NCI-H2196 treated with DMSO at 0.1 percent for 48 hours (cell line): Measurements from ENCODE around the gene BIRC5.
A peak's percentile ranks its signal among the peaks of the same experiment; 100 is the strongest.

ENCODE experiments used
- DNase-seq: peaks from one replicate; lab custom pipeline; 2025; ENCODE audit not compliant: unreplicated experiment; lab: John Stamatoyannopoulos, UW

BIRC5 gene

DNA sequence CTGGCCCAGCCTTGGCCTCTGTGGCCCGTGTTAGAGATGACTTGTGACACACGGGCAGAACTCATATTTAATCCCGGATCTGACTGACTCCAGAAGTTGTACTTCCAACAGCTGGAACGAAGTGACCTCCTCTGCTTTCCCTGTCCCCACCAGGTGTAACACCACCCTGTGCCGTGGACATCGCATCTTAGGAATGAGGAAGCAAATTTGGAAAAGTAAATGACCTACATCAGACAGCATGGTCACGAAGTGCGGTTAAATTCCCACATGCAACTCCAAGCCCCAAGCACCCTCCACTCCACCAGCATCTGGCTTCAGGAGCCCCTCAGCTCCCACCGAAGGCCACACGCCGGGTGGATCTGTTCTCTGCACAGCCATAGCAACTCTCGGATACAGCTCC lies 30.1 kb upstream of the BIRC5 start:
- DNase-seq = no peak

GRCh38 chr17:78184351-78184750 lies 29.7 kb upstream of the BIRC5 start:
- DNase-seq = no peak

- DNase-seq = no peak
Measured at GRCh38 chr17:78184868-78185267, 29.2 kb upstream of the BIRC5 start.

- no peak for DNase-seq
Measured at GRCh38 chr17:78185981-78186691, 27.9 kb upstream of the BIRC5 start.

DNA sequence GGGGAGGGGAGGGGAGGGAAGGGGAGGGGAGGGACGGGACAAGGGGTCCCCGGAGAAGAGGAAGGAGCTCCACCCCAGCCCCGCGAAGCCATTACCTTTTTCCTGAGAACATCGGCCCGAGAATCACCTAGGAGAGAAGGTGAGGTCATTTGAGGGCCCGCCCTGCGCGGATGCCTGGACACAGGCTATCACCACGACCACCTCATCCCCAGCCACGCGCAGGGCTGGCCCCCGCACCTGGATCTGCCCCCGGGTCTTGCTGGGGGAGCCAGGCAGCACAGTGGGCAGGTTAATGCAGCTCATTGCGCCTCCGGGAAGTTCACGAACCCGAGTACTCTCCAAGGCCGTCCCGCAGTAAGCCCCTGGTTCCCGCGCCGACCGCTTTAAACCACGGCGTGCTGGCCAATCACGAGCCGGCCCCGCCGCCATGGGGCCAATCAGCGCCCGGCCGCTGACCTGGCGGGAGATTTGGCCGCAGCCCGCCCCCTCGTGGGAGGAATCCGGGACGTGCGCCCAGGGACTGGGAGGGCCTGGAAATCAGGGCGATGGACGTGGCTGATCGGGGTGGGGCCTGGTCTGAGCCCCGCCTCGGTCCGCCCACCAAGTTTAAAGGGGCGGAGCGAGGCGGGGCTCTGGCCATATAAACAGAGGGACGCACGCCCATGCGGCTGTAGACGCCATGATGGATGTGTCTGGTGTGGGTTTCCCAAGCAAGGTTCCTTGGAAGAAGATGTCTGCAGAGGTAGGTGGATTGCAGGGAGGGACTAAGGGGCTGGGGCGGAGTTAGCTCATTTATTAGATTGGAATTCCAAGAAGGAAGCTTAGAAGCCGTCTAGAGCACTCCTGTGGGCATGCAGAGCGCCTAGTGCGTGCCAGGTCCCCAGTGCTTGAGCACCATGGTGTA lies 27.1 kb upstream of the BIRC5 start, which contains the start of the genes AFMID and TK1:
AFMID (plus strand) TSS at position 671 of the 904 bp plus-strand sequence; CDS start at position 680, 9 bp downstream.
TK1 (minus strand) TSS at position 361 of the 904 bp plus-strand sequence; CDS start at position 303, 58 bp downstream.
- DNase-seq = peak; percentile 97

- DNase-seq = no peak
Measured at GRCh38 chr17:78196716-78197115, 17.3 kb upstream of the BIRC5 start.

GRCh38 chr17:78197147-78197832 lies 16.8 kb upstream of the BIRC5 start:
- no peak for DNase-seq

DNA sequence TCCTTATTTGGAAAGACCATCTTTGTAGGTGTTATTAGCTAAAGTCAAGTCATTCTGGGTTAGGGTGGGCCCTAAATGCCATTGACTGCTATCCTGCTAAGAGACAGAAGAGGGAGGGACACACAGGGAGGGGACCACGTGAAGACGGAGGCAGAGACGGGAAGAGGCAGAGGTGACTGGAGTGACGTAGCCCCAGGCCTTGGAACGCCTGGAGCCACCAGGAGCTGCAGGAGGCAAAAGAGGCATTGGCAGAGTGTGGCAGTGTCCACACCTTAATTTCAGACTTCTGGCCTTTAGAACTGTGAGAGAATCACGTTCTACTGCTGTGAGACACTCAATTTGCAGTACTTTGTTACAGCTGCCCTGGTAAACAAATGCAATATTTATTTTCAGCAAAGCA lies 13.6 kb upstream of the BIRC5 start:
- no peak for DNase-seq

DNA sequence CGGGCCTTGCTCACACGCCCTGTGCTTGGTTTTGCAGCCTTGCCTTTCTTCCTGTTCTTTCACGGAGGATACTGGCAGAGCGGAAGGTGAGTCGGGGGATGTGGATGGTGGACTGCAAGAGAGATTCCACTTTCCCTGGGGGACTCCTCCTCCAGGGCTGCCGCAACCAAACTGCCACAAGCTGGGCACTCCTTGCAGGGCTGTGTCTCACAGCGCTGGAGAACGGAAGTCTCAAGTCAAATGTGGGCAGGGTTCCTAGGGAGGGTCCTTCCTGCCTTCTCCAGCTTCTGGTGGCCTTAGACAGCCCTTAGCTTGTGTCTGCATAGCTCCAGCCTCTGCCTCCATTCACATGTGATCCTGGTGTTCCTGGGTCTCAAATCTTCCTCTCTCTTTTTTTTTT lies 11.4 kb upstream of the BIRC5 start:
- DNase-seq = no peak

GRCh38 chr17:78204387-78205123 lies 9.5 kb upstream of the BIRC5 start:
- no peak for DNase-seq

- no peak for DNase-seq
Measured at GRCh38 chr17:78205124-78205775, 8.8 kb upstream of the BIRC5 start.

DNA sequence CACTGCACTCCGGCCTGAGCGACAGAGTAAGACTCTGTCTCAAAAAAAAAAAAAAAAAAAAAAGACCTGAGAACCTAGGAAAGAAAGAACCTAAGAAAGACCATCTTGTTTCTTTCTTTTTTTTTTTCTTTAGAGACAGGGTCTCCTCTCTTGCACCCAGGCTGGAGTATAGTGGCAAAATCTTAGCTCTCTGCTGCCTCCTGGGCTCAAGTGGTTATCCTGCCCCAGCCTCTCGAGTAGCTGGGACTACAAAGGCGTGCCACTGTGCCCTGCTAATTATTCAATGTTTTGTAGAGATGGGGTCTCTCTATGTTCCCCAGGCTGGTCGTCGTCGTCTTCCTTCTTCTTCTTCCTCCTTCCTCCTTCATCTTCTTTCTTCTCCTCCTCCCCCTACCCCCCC lies 7.8 kb upstream of the BIRC5 start:
- DNase-seq = no peak

- DNase-seq = no peak
Measured at GRCh38 chr17:78208486-78208885, 5.6 kb upstream of the BIRC5 start.

DNA sequence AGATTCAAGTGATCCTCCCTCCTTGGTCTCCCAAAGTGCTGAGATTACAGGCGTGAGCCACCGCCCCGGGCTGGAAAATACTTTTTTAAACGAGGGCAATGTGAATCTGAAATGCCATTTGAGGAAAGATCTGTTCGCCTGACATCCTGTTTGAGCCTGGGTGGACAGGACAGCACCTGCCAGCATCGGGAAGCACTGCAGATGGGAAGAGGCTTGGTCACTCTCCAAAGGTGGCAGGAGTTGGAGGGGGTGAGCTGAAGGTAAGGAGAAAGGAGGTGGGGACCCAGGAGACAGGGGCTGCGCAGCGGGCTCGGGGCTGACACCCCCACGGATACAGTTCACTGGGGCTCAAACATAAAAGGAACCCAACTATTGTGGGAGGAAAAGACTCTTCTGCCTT lies 3.9 kb upstream of the BIRC5 start:
- DNase-seq = no peak

- DNase-seq = no peak
Measured at GRCh38 chr17:78211032-78211431, 3.0 kb upstream of the BIRC5 start.

GRCh38 chr17:78214706-78215061 lies 631 bp downstream of the BIRC5 start:
- no peak for DNase-seq

DNA sequence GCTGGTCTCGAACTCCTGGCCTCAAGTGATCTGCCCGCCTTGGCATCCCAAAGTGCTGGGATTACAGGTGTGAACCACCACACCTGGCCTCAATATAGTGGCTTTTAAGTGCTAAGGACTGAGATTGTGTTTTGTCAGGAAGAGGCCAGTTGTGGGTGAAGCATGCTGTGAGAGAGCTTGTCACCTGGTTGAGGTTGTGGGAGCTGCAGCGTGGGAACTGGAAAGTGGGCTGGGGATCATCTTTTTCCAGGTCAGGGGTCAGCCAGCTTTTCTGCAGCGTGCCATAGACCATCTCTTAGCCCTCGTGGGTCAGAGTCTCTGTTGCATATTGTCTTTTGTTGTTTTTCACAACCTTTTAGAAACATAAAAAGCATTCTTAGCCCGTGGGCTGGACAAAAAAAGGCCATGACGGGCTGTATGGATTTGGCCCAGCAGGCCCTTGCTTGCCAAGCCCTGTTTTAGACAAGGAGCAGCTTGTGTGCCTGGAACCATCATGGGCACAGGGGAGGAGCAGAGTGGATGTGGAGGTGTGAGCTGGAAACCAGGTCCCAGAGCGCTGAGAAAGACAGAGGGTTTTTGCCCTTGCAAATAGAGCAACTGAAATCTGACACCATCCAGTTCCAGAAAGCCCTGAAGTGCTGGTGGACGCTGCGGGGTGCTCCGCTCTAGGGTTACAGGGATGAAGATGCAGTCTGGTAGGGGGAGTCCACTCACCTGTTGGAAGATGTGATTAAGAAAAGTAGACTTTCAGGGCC lies 5.5 kb downstream of the BIRC5 start:
- no peak for DNase-seq

DNA sequence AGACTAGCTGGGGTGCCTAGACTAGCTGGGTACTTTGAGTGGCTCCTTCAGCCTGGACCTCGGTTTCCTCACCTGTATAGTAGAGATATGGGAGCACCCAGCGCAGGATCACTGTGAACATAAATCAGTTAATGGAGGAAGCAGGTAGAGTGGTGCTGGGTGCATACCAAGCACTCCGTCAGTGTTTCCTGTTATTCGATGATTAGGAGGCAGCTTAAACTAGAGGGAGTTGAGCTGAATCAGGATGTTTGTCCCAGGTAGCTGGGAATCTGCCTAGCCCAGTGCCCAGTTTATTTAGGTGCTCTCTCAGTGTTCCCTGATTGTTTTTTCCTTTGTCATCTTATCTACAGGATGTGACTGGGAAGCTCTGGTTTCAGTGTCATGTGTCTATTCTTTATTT lies 9.0 kb downstream of the BIRC5 start:
- DNase-seq = no peak

GRCh38 chr17:78223765-78224164 lies 9.7 kb downstream of the BIRC5 start:
- DNase-seq = no peak
